Gastrocnemius medialis (tissue), 4 donors: Measurements from ENCODE around the gene KIRREL3. TPM values are rescaled to one million over a fixed set of nuclear protein-coding genes. Genes with fewer than 3 reads are reported as not detected.

Experiments used
- ATAC-seq, 2 donors: fragments of 150-250 bp; one replicate each; pipeline ENCODE4 v1.9.1; 2016
- DNase-seq, 2 donors: peaks; one replicate each; pipeline ENCODE4 v3.0.0-alpha.2; 2019
- H3K27ac ChIP-seq, 4 donors: fragments of 200-600 bp; sonication (generic); 1 replicate in 1 of 4; 2 replicates in 3 of 4; pipeline ENCODE4 v1.5.1; 2016 to 2018; ENCODE audit warnings: mild to moderate bottlenecking in 2 of 4, moderate library complexity in 1 of 4
- H3K27me3 ChIP-seq, 3 donors: fragments of 200-600 bp; sonication (generic) in 2 of 3; 1 replicate in 1 of 3; 2 replicates in 2 of 3; pipeline versions ENCODE4 v1.5.1 to v1.6.0; 2016 to 2019; ENCODE audit warnings: mild to moderate bottlenecking in 1 of 3, moderate library complexity in 1 of 3
- H3K36me3 ChIP-seq, 2 donors: fragments of 200-600 bp; sonication (generic) in 1 of 2; one replicate each; pipeline ENCODE4 v1.5.1; 2017 to 2018
- H3K4me1 ChIP-seq, 2 donors: fragments of 200-600 bp; sonication (generic) in 1 of 2; one replicate each; pipeline ENCODE4 v1.5.1; 2016 to 2017; ENCODE audit warnings: mild to moderate bottlenecking in 2 of 2
- H3K4me3 ChIP-seq, 4 donors: fragments of 200-600 bp; sonication (generic) in 3 of 4; 1 replicate in 1 of 4; 2 replicates in 3 of 4; pipeline ENCODE4 v1.5.1; 2016 to 2019; ENCODE audit warnings: mild to moderate bottlenecking in 2 of 4
- H3K9me3 ChIP-seq, 3 donors: fragments of 200-600 bp; sonication (generic) in 2 of 3; 1 replicate in 1 of 3; 2 replicates in 2 of 3; pipeline ENCODE4 v1.5.1; 2016 to 2019
- CTCF ChIP-seq, 5 experiments: fragments of 450-650 bp in 3 of 5; fragments of 200-600 bp in 2 of 5; sonication (generic) in 2 of 5; IDR thresholded peaks in 4 of 5; conservative IDR thresholded peaks in 1 of 5; 1 replicate in 4 of 5; 2 replicates in 1 of 5; pipeline ENCODE4 v1.5.1; 2016 to 2019; ENCODE audit warnings: antibody characterized with exemption in 5 of 5, mild to moderate bottlenecking in 3 of 5, moderate library complexity in 3 of 5
- POLR2A ChIP-seq, 2 donors: fragments of 450-650 bp; IDR thresholded peaks; one replicate each; pipeline ENCODE4 v1.6.1; 2017; ENCODE audit warnings: antibody characterized with exemption in 2 of 2, mild to moderate bottlenecking in 2 of 2, moderate library complexity in 2 of 2
- in situ Hi-C, 4 donors: fragments of 200-750 bp; cut with MboI; loops; one replicate each; pipeline versions ENCODE4 v1.15.0 to v1.8.0; 2017; ENCODE audit warnings: low sequenced_read_pairs in 4 of 4
- intact Hi-C: fragments of 100-400 bp; cut with DNase I; formaldehyde crosslinking; loops from one replicate; pipeline ENCODE4 v1.15.1; 2023; ENCODE audit warnings: low total_unique reads
- total RNA-seq, 4 donors: library from RNA; depleted of rRNA; stranded (reverse); fragments of >200 nt; gene quantifications; one replicate each; pipeline versions ENCODE4 v1.1.0 to v1.2.3, GENCODE V29; 2016

The KIRREL3 gene
- total RNA-seq, 4 donors from 2014 or later = 0.10 TPM; not detected in 3

- H3K4me1 ChIP-seq = no peaks in the 10 kb centered on the region
- H3K4me3 ChIP-seq = no peak overlapping the region
- no peaks in the 10 kb centered on the region for H3K27me3 ChIP-seq
- no peak for DNase-seq
- intact Hi-C loops (no loop called here), in situ Hi-C loops (no loop called here)
- TF ChIP-seq POLR2A (IDR thresholded peaks at IDR 0.05) = no peak
- TF ChIP-seq CTCF (IDR thresholded peaks at IDR 0.05 in 4 of 5, conservative IDR thresholded peaks at IDR 0.05 in 1 of 5) = no peak
- no peaks in the 10 kb centered on the region for H3K9me3 ChIP-seq
- no peak overlapping the region for H3K27ac ChIP-seq
- no peak for ATAC-seq
- no peaks in the 10 kb centered on the region for H3K36me3 ChIP-seq
These were observed 593.5 kb downstream of the KIRREL3 start for GRCh38 chr11:126407101-126407521.

GRCh38 chr11:126406368-126406767, 594.2 kb downstream of the KIRREL3 start:
- no peak for TF ChIP-seq POLR2A (IDR thresholded peaks at IDR 0.05)
- TF ChIP-seq CTCF (IDR thresholded peaks at IDR 0.05 in 4 of 5, conservative IDR thresholded peaks at IDR 0.05 in 1 of 5) = no peak
- Histone ChIP-seq H3K27me3 (no peaks in the 10 kb centered on the region), H3K4me3 (no peak overlapping the region), H3K27ac (no peak overlapping the region), H3K4me1 (no peaks in the 10 kb centered on the region), H3K9me3 (no peaks in the 10 kb centered on the region), H3K36me3 (no peaks in the 10 kb centered on the region)
- DNase-seq (no peak), ATAC-seq (no peak)
- intact Hi-C loops = no loop called here
- in situ Hi-C loops = no loop called here

- in situ Hi-C loops = no loop called here
- DNase-seq (no peak), ATAC-seq (no peak)
- H3K27ac ChIP-seq = no peak overlapping the region
- H3K27me3 ChIP-seq = no peaks in the 10 kb centered on the region
- H3K9me3 ChIP-seq = no peaks in the 10 kb centered on the region
- H3K36me3 ChIP-seq = no peaks in the 10 kb centered on the region
- TF ChIP-seq CTCF (IDR thresholded peaks at IDR 0.05 in 4 of 5, conservative IDR thresholded peaks at IDR 0.05 in 1 of 5) (no peak), POLR2A (IDR thresholded peaks at IDR 0.05) (no peak)
- H3K4me1 ChIP-seq = no peaks in the 10 kb centered on the region
- no peak overlapping the region for H3K4me3 ChIP-seq
- intact Hi-C loops = no loop called here
These were observed 594.7 kb downstream of the KIRREL3 start for GRCh38 chr11:126405906-126406305.

GRCh38 chr11:126405374-126405773, 595.2 kb downstream of the KIRREL3 start:
- no peak for TF ChIP-seq CTCF (IDR thresholded peaks at IDR 0.05 in 4 of 5, conservative IDR thresholded peaks at IDR 0.05 in 1 of 5)
- no peak for TF ChIP-seq POLR2A (IDR thresholded peaks at IDR 0.05)
- H3K4me1 ChIP-seq = no peaks in the 10 kb centered on the region
- H3K27me3 ChIP-seq = no peaks in the 10 kb centered on the region
- no peaks in the 10 kb centered on the region for H3K9me3 ChIP-seq
- in situ Hi-C loops = no loop called here
- H3K4me3 ChIP-seq = no peak overlapping the region
- intact Hi-C loops = no loop called here
- no peak overlapping the region for H3K27ac ChIP-seq
- H3K36me3 ChIP-seq = no peaks in the 10 kb centered on the region
- DNase-seq (no peak), ATAC-seq (no peak)

- in situ Hi-C loops (no loop called here), intact Hi-C loops (no loop called here)
- Histone ChIP-seq H3K4me3 (no peak overlapping the region), H3K4me1 (no peaks in the 10 kb centered on the region), H3K27me3 (no peaks in the 10 kb centered on the region), H3K36me3 (no peaks in the 10 kb centered on the region), H3K27ac (no peak overlapping the region), H3K9me3 (no peaks in the 10 kb centered on the region)
- TF ChIP-seq POLR2A (IDR thresholded peaks at IDR 0.05) (no peak), CTCF (IDR thresholded peaks at IDR 0.05 in 4 of 5, conservative IDR thresholded peaks at IDR 0.05 in 1 of 5) (no peak)
- ATAC-seq (no peak), DNase-seq (no peak)
These were observed 596.2 kb downstream of the KIRREL3 start for GRCh38 chr11:126404367-126404766.
